ENCODE data around the gene PTGER1.

DNA sequence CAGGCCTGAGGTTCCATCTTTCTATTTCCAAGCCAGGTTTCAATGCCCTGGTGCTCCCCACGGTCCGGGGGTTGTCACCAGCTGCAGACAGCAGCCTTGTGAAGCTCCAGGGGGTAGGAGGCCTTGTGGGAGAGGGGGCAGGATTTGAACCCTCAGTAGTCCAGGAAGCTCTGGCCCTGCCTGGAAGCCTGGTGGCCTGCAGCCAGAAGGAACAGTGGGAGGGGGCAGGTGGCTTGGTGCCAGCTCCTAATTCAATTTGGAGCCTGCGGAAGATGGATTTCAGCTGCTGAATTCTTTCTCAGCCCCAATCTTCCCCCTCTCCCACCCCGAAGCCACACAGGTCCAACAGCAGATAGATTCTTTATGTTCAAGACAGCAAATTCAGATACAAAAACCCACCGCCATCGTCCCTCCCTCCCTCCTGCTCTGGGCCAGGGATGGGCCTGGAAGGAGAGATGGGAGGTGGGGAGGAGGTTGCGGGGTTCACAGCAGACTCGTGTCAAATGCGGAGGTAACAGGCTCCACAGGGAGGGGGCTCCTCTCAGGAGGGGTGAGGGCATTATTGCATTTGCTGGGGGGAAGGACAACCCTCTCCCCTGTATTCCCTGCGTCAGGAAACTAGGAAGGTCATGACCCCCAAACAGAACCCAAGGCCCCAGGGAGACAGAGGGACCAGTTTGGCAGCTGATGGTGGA, 2.4 kb upstream of the PTGER1 start:
- no peak for TF ChIP-seq ZFX (IDR thresholded peaks at IDR 0.05; ENCODE audit: borderline replicate concordance)
- TF ChIP-seq, protein P1, sequence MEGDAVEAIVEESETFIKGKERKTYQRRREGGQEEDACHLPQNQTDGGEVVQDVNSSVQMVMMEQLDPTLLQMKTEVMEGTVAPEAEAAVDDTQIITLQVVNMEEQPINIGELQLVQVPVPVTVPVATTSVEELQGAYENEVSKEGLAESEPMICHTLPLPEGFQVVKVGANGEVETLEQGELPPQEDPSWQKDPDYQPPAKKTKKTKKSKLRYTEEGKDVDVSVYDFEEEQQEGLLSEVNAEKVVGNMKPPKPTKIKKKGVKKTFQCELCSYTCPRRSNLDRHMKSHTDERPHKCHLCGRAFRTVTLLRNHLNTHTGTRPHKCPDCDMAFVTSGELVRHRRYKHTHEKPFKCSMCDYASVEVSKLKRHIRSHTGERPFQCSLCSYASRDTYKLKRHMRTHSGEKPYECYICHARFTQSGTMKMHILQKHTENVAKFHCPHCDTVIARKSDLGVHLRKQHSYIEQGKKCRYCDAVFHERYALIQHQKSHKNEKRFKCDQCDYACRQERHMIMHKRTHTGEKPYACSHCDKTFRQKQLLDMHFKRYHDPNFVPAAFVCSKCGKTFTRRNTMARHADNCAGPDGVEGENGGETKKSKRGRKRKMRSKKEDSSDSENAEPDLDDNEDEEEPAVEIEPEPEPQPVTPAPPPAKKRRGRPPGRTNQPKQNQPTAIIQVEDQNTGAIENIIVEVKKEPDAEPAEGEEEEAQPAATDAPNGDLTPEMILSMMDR (IDR thresholded peaks at IDR 0.05): no peak
